ENCODE measurements around the gene INAVA.

Gene INAVA

GRCh38 chr1:200869376-200869752 is 25.3 kb upstream of the INAVA start:
- ChIA-PET CTCF (no interaction called here), POLR2A (ENCODE audit: low non-redundant PET) (no interaction called here)
- no peak for DNase-seq (ENCODE audit: low spot score)
- TF ChIP-seq CTCF (conservative IDR thresholded peaks at IDR 0.05; ENCODE audit: low read depth): no peak
- H3K27ac ChIP-seq: no peak overlapping the region

DNA sequence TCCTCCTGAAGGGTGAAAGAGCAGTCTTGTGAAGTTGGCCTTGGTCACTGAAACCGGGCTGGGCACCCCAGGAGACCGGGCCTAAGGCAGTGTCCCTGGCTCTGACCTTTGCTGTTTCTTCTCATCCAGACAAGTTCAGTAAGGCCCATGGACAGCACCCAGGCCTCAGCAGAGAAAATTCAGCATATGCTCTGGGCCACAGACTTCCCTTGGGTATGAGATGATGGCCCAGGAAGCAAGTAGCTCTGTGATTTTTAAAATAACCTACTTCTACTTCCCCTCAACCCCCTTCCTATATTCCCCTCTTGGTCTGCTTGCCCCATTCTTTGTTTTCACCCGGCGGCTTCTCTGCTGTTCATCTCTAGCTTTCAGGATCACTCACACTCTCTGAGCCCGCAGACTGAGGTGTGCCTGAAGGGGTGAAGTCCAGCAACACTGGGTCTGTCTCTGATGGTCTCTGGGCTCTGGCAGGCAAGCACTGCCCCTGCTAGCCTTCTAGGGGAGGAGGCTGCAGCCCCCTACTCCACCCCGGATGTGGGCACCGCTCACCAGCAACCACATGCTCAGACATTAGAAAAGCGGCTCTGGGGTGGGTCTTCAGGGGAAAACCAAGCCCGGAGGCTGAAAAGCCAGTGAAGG is 24.8 kb upstream of the INAVA start:
- TF ChIP-seq CTCF (conservative IDR thresholded peaks at IDR 0.05; ENCODE audit: low read depth): no peak
- POLR2A ChIA-PET (ENCODE audit: low non-redundant PET): no interaction called here
- H3K27ac ChIP-seq: no peak overlapping the region
- DNase-seq (ENCODE audit: low spot score): no peak
- CTCF ChIA-PET: no interaction called here

- TF ChIP-seq CTCF (conservative IDR thresholded peaks at IDR 0.05; ENCODE audit: low read depth): no peak
- DNase-seq (ENCODE audit: low spot score): no peak
- ChIA-PET POLR2A (ENCODE audit: low non-redundant PET) (no interaction called here), CTCF (no interaction called here)
- H3K27ac ChIP-seq: no peak within 1 kb of the TSS
Observed at GRCh38 chr1:200872446-200873115, 22.1 kb upstream of the INAVA start, which contains the start of gene GPR25. Gene GPR25, plus strand, starts transcription at chr1:200872981. Its CDS starts 57 bp downstream, at chr1:200873038.

DNA sequence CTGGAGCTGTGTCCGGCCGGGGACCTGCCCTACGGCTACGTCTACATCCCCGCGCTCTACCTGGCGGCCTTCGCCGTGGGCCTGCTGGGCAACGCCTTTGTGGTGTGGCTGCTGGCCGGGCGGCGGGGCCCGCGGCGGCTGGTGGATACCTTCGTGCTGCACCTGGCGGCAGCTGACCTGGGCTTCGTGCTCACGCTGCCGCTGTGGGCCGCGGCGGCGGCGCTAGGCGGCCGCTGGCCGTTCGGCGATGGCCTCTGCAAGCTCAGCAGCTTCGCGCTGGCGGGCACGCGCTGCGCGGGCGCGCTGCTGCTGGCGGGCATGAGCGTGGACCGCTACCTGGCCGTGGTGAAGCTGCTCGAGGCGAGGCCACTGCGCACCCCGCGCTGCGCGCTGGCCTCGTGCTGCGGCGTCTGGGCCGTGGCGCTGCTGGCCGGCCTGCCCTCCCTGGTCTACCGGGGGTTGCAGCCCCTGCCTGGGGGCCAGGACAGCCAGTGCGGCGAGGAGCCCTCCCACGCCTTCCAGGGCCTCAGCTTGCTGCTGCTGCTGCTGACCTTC is 21.5 kb upstream of the INAVA start:
- no peak for DNase-seq (ENCODE audit: low spot score)
- TF ChIP-seq CTCF (conservative IDR thresholded peaks at IDR 0.05; ENCODE audit: low read depth): no peak
- ChIA-PET POLR2A (ENCODE audit: low non-redundant PET) (no interaction called here), CTCF (no interaction called here)
- no peak overlapping the region for H3K27ac ChIP-seq

- ChIA-PET POLR2A (ENCODE audit: low non-redundant PET) (no interaction called here), CTCF (no interaction called here)
- TF ChIP-seq CTCF (conservative IDR thresholded peaks at IDR 0.05; ENCODE audit: low read depth): no peak
- DNase-seq (ENCODE audit: low spot score): no peak
- H3K27ac ChIP-seq: no peak overlapping the region
Observed at GRCh38 chr1:200873671-200874397, 20.9 kb upstream of the INAVA start.

GRCh38 chr1:200874694-200875093 is 20.0 kb upstream of the INAVA start:
- H3K27ac ChIP-seq: no peak overlapping the region
- DNase-seq (ENCODE audit: low spot score): no peak
- ChIA-PET CTCF (no interaction called here), POLR2A (ENCODE audit: low non-redundant PET) (no interaction called here)
- no peak for TF ChIP-seq CTCF (conservative IDR thresholded peaks at IDR 0.05; ENCODE audit: low read depth)

All from RWPE1 (cell line).